H1 (cell line): ENCODE measurements around the gene TBC1D2B. TPM values are rescaled to one million over a fixed set of nuclear protein-coding genes. Genes with fewer than 3 reads are reported as not detected.

Experiments
- CTCF ChIA-PET: fragments of 300-600 bp; sonication (Branson Sonifier 250); formaldehyde crosslinking; loops from one replicate; lab custom pipeline; 2021; ENCODE audit not compliant: partially characterized antibody; lab: Charles Lee
- POLR2A ChIA-PET: fragments of 300-600 bp; sonication (Branson Sonifier 250); formaldehyde crosslinking; loops from one replicate; lab custom pipeline; 2021; ENCODE audit warnings: inconsistent platforms; ENCODE audit not compliant: partially characterized antibody; lab: Charles Lee
- DNase-seq, 2 experiments: peaks; one replicate each; pipeline versions ENCODE4 v3.0.0 to v3.0.0-alpha.2; 2010 to 2022; ENCODE audit warnings: low spot score in 2 of 2, low read depth in 1 of 2, mixed read lengths in 1 of 2
- FAIRE-seq: peaks from 2 replicates; lab custom pipeline; 2011; peaks lifted over from hg19 to GRCh38; lab: Jason Lieb, UNC
- H2AFZ ChIP-seq: 2 replicates; pipeline ENCODE4 v1.8.1; 2012; ENCODE audit warnings: low read length, inconsistent platforms
- H2AK5ac ChIP-seq: 2 replicates; pipeline ENCODE4 v1.6.1; 2013; ENCODE audit warnings: low read depth, low read length
- H2BK120ac ChIP-seq: replicated peaks from 2 replicates; pipeline ENCODE3; 2013; ENCODE audit warnings: low read depth, low read length, inconsistent platforms
- H2BK12ac ChIP-seq: 2 replicates; pipeline ENCODE4 v1.6.1; 2013; ENCODE audit warnings: low read depth, low read length
- H2BK15ac ChIP-seq: 2 replicates; pipeline ENCODE4 v1.6.1; 2013; ENCODE audit warnings: low read length
- H2BK20ac ChIP-seq: 2 replicates; pipeline ENCODE4 v1.6.1; 2013; ENCODE audit warnings: low read length
- H2BK5ac ChIP-seq: 2 replicates; pipeline ENCODE4 v1.6.1; 2013; ENCODE audit warnings: low read depth, low read length
- H3K14ac ChIP-seq: 2 replicates; pipeline ENCODE4 v1.6.1; 2013; ENCODE audit warnings: inconsistent platforms; ENCODE audit not compliant: insufficient read length
- H3K18ac ChIP-seq: 2 replicates; pipeline ENCODE4 v1.6.1; 2013; ENCODE audit warnings: low read length; ENCODE audit errors: extremely low read depth
- H3K23ac ChIP-seq: 2 replicates; pipeline ENCODE4 v1.6.1; 2013; ENCODE audit warnings: inconsistent platforms; ENCODE audit not compliant: insufficient read length
- H3K23me2 ChIP-seq: 2 replicates; pipeline ENCODE4 v1.6.1; 2013; ENCODE audit warnings: low read depth, low read length
- H3K27ac ChIP-seq: 2 replicates; pipeline ENCODE4 v1.6.1; 2011; ENCODE audit warnings: low read depth, low read length, inconsistent platforms
- H3K27me3 ChIP-seq, 4 experiments: replicated peaks in 1 of 4; 1 replicate in 1 of 4; 2 replicates in 3 of 4; pipeline versions ENCODE4 v1.6.1 to v1.8.1; 2011 to 2013; ENCODE audit warnings: low read length in 3 of 4, mild to moderate bottlenecking in 3 of 4, inconsistent platforms in 2 of 4, mixed read lengths in 2 of 4, moderate library complexity in 1 of 4; ENCODE audit not compliant: control insufficient read depth in 3 of 4, insufficient read depth in 3 of 4; ENCODE audit errors: extremely low read depth in 1 of 4
- H3K36me3 ChIP-seq, 4 experiments: 2 replicates each; pipeline versions ENCODE4 v1.6.1 to v1.8.1; 2011 to 2013; ENCODE audit warnings: mild to moderate bottlenecking in 4 of 4, low read length in 3 of 4, moderate library complexity in 2 of 4, control low read depth in 1 of 4, inconsistent platforms in 1 of 4; ENCODE audit not compliant: insufficient read depth in 4 of 4, control insufficient read depth in 2 of 4
- H3K4ac ChIP-seq: replicated peaks from 2 replicates; pipeline ENCODE3; 2013; ENCODE audit warnings: low read length, low read depth, mixed read lengths, inconsistent platforms; ENCODE audit not compliant: insufficient read length
- H3K4me1 ChIP-seq, 4 experiments: replicated peaks in 1 of 4; 1 replicate in 1 of 4; 2 replicates in 3 of 4; pipeline versions ENCODE4 v1.6.1 to v1.8.1; 2011 to 2013; ENCODE audit warnings: low read length in 3 of 4, inconsistent platforms in 2 of 4, mixed read lengths in 1 of 4; ENCODE audit not compliant: insufficient read depth in 4 of 4, control insufficient read depth in 3 of 4
- H3K4me2 ChIP-seq, 2 experiments: 2 replicates each; pipeline versions ENCODE4 v1.6.1 to v1.8.1; 2011 to 2013; ENCODE audit warnings: low read depth in 2 of 2, low read length in 2 of 2, control low read depth in 1 of 2, inconsistent platforms in 1 of 2, mild to moderate bottlenecking in 1 of 2; ENCODE audit not compliant: insufficient read depth in 1 of 2
- H3K4me3 ChIP-seq, 4 experiments: fragments of 200-600, 300-600 bp in 1 of 4; sonication (generic), shearing (Covaris generic), sonication (Bioruptor Twin) in 1 of 4; 2 replicates each; pipeline versions ENCODE4 v1.5.1 to v1.8.1; 2011 to 2016; ENCODE audit warnings: low read length in 4 of 4, low read depth in 3 of 4, control low read depth in 2 of 4, inconsistent platforms in 2 of 4, mild to moderate bottlenecking in 2 of 4, mixed read lengths in 1 of 4, moderate library complexity in 1 of 4; ENCODE audit not compliant: insufficient read depth in 2 of 4; ENCODE audit errors: extremely low read depth in 1 of 4
- H3K56ac ChIP-seq: replicated peaks from 2 replicates; pipeline ENCODE3; 2013; ENCODE audit warnings: low read depth, mild to moderate bottlenecking, mixed read lengths, low read length, inconsistent platforms; ENCODE audit not compliant: insufficient read length
- H3K79me1 ChIP-seq: 2 replicates; pipeline ENCODE4 v1.6.1; 2013; ENCODE audit warnings: low read depth, low read length, control low read depth
- H3K79me2 ChIP-seq, 2 experiments: 2 replicates each; pipeline versions ENCODE4 v1.6.1 to v1.8.1; 2012 to 2013; ENCODE audit warnings: low read length in 2 of 2, mild to moderate bottlenecking in 2 of 2, inconsistent platforms in 1 of 2; ENCODE audit not compliant: insufficient read depth in 2 of 2, control insufficient read depth in 1 of 2
- H3K9ac ChIP-seq, 4 experiments: replicated peaks in 1 of 4; 1 replicate in 1 of 4; 2 replicates in 3 of 4; pipeline versions ENCODE4 v1.6.1 to v1.8.1; 2011 to 2013; ENCODE audit warnings: low read depth in 3 of 4, low read length in 3 of 4, control low read depth in 2 of 4, mild to moderate bottlenecking in 2 of 4, moderate library complexity in 2 of 4, inconsistent platforms in 1 of 4; ENCODE audit errors: extremely low read depth in 1 of 4
- H3K9me3 ChIP-seq, 2 experiments: 2 replicates each; pipeline versions ENCODE4 v1.6.1 to v1.8.1; 2012 to 2013; ENCODE audit warnings: mild to moderate bottlenecking in 2 of 2, moderate library complexity in 2 of 2, control low read depth in 1 of 2, inconsistent platforms in 1 of 2, low read depth in 1 of 2, low read length in 1 of 2, mixed read lengths in 1 of 2; ENCODE audit not compliant: insufficient read depth in 2 of 2
- H4K20me1 ChIP-seq, 2 experiments: replicated peaks in 1 of 2; 2 replicates each; pipeline versions ENCODE3 to v1.8.1; 2011 to 2013; ENCODE audit warnings: inconsistent platforms in 2 of 2, low read length in 2 of 2, mild to moderate bottlenecking in 1 of 2; ENCODE audit not compliant: insufficient read depth in 2 of 2, control insufficient read depth in 1 of 2
- H4K5ac ChIP-seq: 2 replicates; pipeline ENCODE4 v1.6.1; 2013; ENCODE audit warnings: low read length, low read depth, mixed read lengths, inconsistent platforms; ENCODE audit not compliant: insufficient read length
- H4K8ac ChIP-seq: 2 replicates; pipeline ENCODE4 v1.8.0; 2013; ENCODE audit warnings: mild to moderate bottlenecking, moderate library complexity, low read length, inconsistent platforms; ENCODE audit not compliant: insufficient read depth; ENCODE audit errors: extremely low read depth
- H4K91ac ChIP-seq: replicated peaks from 2 replicates; pipeline ENCODE3; 2013; ENCODE audit warnings: low read length, mixed read lengths, inconsistent platforms; ENCODE audit not compliant: insufficient read length
- NRF1 ChIP-seq: IDR thresholded peaks from 2 replicates; pipeline ENCODE4 v1.6.1; 2011; ENCODE audit warnings: mild to moderate bottlenecking, low read depth, low read length, improper control_type of control experiment
- TBP ChIP-seq: IDR thresholded peaks from 2 replicates; pipeline ENCODE4 v1.6.1; 2011; ENCODE audit warnings: low read depth, low read length, improper control_type of control experiment
- WGBS, 2 experiments: shearing (Covaris generic) in 1 of 2; methylation state at CpG; one replicate each; pipeline versions ENCODE4 v1.1.6 to v1.1.7; 2013 to 2015; ENCODE audit warnings: low lambda C conversion rate in 2 of 2, mixed read lengths in 2 of 2, inconsistent platforms in 1 of 2, low coverage in 1 of 2, missing lambda C conversion rate in 1 of 2; ENCODE audit not compliant: insufficient replicate concordance in 2 of 2, insufficient coverage in 1 of 2, insufficient read length in 1 of 2; ENCODE audit errors: extremely low coverage in 1 of 2, missing lambda C conversion rate in 1 of 2; 5-methylcytosine and 5-hydroxymethylcytosine counted together
- polyA plus RNA-seq, 7 experiments: library from polyadenylated mRNA; depleted of rRNA in 3 of 7; stranded (reverse) in 5 of 7; unstranded in 2 of 7; fragments of >200 nt in 5 of 7; fragments of 200-250 nt in 2 of 7; gene quantifications; 1 replicate in 5 of 7; 2 replicates in 1 of 7; 4 replicates in 1 of 7; pipeline versions ENCODE4 v1.2.1 to v1.2.3, GENCODE V29; 2011 to 2013; ENCODE audit warnings: missing spikeins in 2 of 7, mixed read lengths in 2 of 7
- total RNA-seq: library from RNA; stranded (reverse); fragmentation: NEBNext Ultra II Directional; extraction: Animal tissue kit (Norgen Biotek cat#: 25700); gene quantifications from 2 replicates; pipeline ENCODE4 v1.2.1, GENCODE V29; 2021
- TF ChIP-seq, protein P1 (sequence below): IDR thresholded peaks from 2 replicates; pipeline ENCODE4 v1.6.1; 2012; ENCODE audit warnings: inconsistent platforms

TBC1D2B gene
- total and polyA plus RNA-seq, 2 of the 8 experiments (the other 6 are each of a cell fraction or from before 2014, with no cell fraction given) = 11.9 to 19.5 TPM

GRCh38 chr15:78050441-78050809 lies 27.1 kb downstream of the TBC1D2B start:
- ChIA-PET POLR2A (interaction anchor here (0.8 kb wide), 1 partner anchor 76 kb away, joined by 4 read pairs; no protein-coding TSS in a partner anchor), CTCF (interaction anchor here (1.1 to 2.8 kb wide), 7 partner anchors 8 to 191 kb away, joined by 3 to 11 read pairs (median 6); no protein-coding TSS in a partner anchor)
- H3K4me3 ChIP-seq = no peak overlapping the region
- no peak overlapping the region for H3K9ac ChIP-seq
- H4K91ac ChIP-seq = no peak overlapping the region
- H3K18ac ChIP-seq = no peak overlapping the region
- no peaks in the 10 kb centered on the region for H3K27me3 ChIP-seq
- WGBS, 2 experiments = 81% methylated on average over 1 of the region's 1 CpG; no CpG with 5 or more reads in 1 of the 2 experiments
- H3K23ac ChIP-seq = no peak overlapping the region
- no peak overlapping the region for H3K56ac ChIP-seq
- no peak overlapping the region for H2BK12ac ChIP-seq
- no peak overlapping the region for H3K4ac ChIP-seq
- no peak overlapping the region for H3K27ac ChIP-seq
- no peak overlapping the region for H3K14ac ChIP-seq
- H2BK5ac ChIP-seq = no peak overlapping the region
- no peaks in the 10 kb centered on the region for H3K9me3 ChIP-seq
- FAIRE-seq (no peak), DNase-seq (no peak)
- no peak overlapping the region for H4K8ac ChIP-seq
- H2BK120ac ChIP-seq = no peak overlapping the region
- H3K79me2 ChIP-seq = no peaks in the 10 kb centered on the region
- H3K23me2 ChIP-seq = no peaks in the 10 kb centered on the region; the same call in 1 of the 2 replicates
- peaks cover 0 to 4% of the 10 kb centered on the region in 2 experiments for H4K20me1 ChIP-seq
- H2BK20ac ChIP-seq = no peak overlapping the region
- H3K4me2 ChIP-seq = no peak overlapping the region
- H2BK15ac ChIP-seq = no peak overlapping the region
- no peak overlapping the region for H2AFZ ChIP-seq
- H2AK5ac ChIP-seq = no peak overlapping the region
- H3K79me1 ChIP-seq = 0 out of 2 replicates have a peak, but pooled peaks cover 2% of the 10 kb centered on the region
- no peak for TF ChIP-seq TBP
- TF ChIP-seq, protein P1, sequence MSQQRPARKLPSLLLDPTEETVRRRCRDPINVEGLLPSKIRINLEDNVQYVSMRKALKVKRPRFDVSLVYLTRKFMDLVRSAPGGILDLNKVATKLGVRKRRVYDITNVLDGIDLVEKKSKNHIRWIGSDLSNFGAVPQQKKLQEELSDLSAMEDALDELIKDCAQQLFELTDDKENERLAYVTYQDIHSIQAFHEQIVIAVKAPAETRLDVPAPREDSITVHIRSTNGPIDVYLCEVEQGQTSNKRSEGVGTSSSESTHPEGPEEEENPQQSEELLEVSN = no peak
- TF ChIP-seq NRF1 = no peak
- H4K5ac ChIP-seq = no peak overlapping the region
- H3K36me3 ChIP-seq = no peaks in the 10 kb centered on the region; a peak in 2 of 8 replicates
- H3K4me1 ChIP-seq = peaks cover 0 to 6% (median 4%) of the 10 kb centered on the region in 4 experiments; a peak in 2 of 7 replicates
